ENCODE data around the gene ANGPTL2.

The ANGPTL2 gene

DNA sequence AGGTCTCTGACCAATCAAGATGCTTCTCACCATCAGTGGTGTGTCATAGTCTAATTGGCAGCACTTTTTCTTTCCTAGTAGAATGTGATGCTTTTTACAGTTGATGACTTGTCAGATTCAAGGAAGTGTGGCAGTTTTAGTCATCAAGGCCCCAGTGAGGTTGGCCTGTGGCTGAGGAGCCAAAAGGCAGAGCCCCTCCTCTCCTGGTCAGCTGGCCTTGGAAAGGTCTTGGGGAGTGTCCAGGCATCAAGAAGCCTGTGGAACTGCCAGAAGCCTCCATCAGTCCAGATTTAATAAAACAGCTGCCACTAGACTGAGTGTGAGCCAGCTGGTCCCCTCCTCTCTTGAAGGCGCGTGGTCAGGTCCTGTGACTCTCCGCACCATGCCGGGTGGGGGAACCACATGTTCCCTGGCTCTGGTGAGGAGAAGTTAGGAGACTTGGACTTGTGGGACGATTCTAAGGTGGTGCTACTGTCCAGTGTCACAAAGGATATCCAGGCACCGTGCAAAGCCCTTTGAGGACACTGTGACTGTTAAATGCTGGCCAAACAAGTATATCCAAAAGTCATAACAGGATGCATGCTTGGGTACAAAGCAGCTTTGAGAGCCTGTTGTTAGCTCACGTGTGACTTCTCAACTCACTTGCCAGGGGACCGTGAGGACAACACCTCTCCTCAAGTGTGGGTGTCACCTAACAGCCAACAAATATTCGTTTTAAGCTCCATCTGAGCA, 6.1 kb upstream of the ANGPTL2 start:
- DNase-seq (ENCODE audit: low spot score) = no peak
- TF ChIP-seq, protein P1, sequence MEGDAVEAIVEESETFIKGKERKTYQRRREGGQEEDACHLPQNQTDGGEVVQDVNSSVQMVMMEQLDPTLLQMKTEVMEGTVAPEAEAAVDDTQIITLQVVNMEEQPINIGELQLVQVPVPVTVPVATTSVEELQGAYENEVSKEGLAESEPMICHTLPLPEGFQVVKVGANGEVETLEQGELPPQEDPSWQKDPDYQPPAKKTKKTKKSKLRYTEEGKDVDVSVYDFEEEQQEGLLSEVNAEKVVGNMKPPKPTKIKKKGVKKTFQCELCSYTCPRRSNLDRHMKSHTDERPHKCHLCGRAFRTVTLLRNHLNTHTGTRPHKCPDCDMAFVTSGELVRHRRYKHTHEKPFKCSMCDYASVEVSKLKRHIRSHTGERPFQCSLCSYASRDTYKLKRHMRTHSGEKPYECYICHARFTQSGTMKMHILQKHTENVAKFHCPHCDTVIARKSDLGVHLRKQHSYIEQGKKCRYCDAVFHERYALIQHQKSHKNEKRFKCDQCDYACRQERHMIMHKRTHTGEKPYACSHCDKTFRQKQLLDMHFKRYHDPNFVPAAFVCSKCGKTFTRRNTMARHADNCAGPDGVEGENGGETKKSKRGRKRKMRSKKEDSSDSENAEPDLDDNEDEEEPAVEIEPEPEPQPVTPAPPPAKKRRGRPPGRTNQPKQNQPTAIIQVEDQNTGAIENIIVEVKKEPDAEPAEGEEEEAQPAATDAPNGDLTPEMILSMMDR (IDR thresholded peaks at IDR 0.05; ENCODE audit: borderline replicate concordance, control extremely low read depth, extremely low read depth, insufficient read depth, missing control alignments) = no peak
- in situ Hi-C loops (cut with MboI; ENCODE audit: low sequenced_read_pairs, unreplicated experiment) = no loop called here

DNA sequence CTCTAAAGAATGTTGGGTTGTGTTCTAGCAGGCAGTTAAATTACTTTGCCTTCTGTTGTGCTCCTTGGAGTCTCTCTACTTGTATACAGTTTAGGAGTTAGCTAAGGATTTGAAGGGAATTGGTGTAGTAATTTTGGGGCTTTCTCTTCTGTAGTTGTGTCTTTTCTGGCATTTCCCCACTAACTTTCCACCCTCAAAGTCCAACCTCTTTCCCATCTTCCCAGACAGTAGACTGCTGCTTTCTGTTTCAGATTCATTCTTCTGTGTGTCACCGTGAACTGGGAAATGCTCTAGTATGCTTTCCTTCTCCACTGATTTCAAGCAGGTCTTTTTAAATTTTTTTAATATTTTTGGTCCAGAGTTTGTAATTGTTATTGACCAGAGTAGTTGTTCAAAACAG, 4.5 kb upstream of the ANGPTL2 start:
- in situ Hi-C loops (cut with MboI; ENCODE audit: low sequenced_read_pairs, unreplicated experiment) = no loop called here
- no peak for DNase-seq (ENCODE audit: low spot score)
- TF ChIP-seq, protein P1 (IDR thresholded peaks at IDR 0.05; ENCODE audit: borderline replicate concordance, control extremely low read depth, extremely low read depth, insufficient read depth, missing control alignments) = no peak

DNA sequence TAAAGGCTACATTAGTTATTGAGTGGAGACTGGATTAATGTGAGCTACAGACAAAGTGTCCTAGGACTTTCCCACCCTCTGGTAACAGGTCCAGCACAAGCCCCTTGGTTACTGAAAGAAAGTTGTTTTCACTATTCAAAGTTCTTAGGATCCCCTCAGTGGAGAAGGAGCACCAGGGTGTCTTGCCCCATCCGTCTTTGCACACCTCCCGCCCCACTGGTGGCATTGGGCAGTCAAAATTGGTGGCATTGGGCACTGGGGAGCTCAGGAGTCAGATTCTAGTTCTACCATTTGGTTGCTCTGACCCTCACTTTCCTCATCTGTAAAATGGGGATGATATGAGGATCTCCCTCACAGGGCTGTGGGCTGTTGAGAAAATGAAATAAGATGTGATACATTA, 2.4 kb upstream of the ANGPTL2 start:
- in situ Hi-C loops (cut with MboI; ENCODE audit: low sequenced_read_pairs, unreplicated experiment) = no loop called here
- no peak for DNase-seq (ENCODE audit: low spot score)
- TF ChIP-seq, protein P1 (IDR thresholded peaks at IDR 0.05; ENCODE audit: borderline replicate concordance, control extremely low read depth, extremely low read depth, insufficient read depth, missing control alignments) = no peak

DNA sequence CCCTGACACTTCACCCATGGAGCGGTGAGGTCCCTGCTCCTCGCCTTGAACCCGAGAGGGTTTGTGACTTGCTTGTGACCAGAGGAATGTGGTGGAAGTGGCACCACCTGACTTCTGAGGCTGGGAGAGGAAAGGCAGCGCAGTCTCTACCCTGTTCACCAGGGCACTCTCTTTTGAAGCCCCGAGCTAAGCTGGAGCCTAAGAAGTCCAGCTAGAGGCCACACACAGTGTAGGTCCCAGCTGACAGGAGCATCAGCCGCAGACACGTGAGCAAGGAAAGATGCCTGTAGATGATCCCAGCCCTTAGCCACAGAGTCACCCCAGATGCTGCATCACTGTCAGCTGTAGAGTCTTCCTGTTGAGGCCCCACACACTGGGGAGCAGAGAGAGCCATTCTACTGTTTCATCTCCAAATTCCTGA, 1.7 kb upstream of the ANGPTL2 start:
- TF ChIP-seq, protein P1 (IDR thresholded peaks at IDR 0.05; ENCODE audit: borderline replicate concordance, control extremely low read depth, extremely low read depth, insufficient read depth, missing control alignments) = no peak
- DNase-seq (ENCODE audit: low spot score) = no peak
- in situ Hi-C loops (cut with MboI; ENCODE audit: low sequenced_read_pairs, unreplicated experiment) = no loop called here

DNA sequence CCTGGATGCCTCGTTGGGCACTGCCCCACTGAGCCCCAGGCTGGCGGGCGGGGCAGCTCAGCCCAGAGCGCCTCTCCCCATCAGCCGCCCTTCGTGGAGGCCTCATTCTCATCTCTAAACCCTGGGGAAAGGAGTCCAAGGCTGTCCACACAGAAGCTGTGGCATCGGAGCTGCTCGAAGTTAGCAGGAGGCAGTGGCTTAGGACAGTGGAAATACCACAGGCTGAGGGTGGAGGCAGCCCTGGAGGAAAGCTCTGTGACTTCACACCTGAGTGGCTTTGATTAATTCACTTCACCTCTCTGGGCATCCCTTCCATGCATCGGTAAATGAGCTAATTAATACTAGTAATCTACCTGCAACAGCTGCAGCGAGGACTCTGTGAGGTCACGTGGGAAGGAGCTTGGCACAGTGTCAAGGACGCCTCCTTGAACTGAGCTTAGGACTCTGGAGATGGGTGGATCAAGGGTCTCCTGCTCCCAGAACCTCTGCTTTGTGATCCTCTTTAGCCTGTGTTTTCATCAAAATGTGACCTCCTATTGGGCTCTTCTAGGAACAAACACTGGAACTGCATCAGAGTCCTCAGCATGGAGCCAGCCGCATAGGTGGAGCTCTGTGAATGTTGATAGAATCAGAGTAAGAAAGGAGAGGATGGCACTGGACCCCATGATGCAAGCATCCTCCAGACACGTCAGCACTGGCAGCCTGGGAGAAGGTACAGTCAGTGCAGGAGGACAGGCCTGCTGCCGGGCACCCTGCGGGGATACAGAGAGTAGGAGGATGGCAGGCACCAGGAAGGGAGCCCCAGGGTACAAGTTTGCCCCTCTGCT, 842 bp upstream of the ANGPTL2 start:
- in situ Hi-C loops (cut with MboI; ENCODE audit: low sequenced_read_pairs, unreplicated experiment) = no loop called here
- no peak for DNase-seq (ENCODE audit: low spot score)
- TF ChIP-seq, protein P1 (IDR thresholded peaks at IDR 0.05; ENCODE audit: borderline replicate concordance, control extremely low read depth, extremely low read depth, insufficient read depth, missing control alignments) = no peak

DNA sequence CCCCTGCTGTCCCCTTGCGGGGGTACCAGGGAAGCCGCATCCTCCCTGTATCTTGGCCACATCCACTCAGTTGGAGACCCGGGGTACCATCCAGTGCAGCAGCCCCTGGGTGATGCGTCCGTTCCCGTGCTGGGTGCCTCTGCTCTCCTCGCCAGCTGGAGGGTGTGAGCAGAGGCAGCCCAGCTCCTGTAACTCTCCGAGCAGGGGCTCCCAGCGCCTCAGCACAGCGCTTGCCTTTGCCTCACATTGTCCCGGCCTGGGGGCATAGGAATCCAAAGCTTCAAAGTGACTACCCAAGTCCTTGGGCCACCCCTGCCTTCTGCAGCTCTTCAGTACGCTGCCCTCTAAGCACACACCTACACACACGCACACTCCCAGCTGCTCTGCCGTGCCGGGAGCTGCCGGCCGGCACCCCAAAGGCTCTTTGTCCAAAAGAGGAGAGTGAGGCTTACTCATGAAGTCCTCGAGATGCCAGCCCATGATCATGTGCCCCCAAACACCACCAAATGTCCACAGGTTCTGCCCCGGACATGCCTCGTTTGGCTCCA, 733 bp downstream of the ANGPTL2 start:
- in situ Hi-C loops (cut with MboI; ENCODE audit: low sequenced_read_pairs, unreplicated experiment) = no loop called here
- DNase-seq (ENCODE audit: low spot score) = no peak
- TF ChIP-seq, protein P1 (IDR thresholded peaks at IDR 0.05; ENCODE audit: borderline replicate concordance, control extremely low read depth, extremely low read depth, insufficient read depth, missing control alignments) = no peak

Measured in GM13976 (cell line).